ENCODE measurements around the gene LRMDA. TPM values are rescaled to one million over a fixed set of nuclear protein-coding genes. Genes with fewer than 3 reads are reported as not detected.

LRMDA gene
- total and polyA plus RNA-seq, 2 of the 8 experiments (the other 6 are each of a cell fraction or from before 2014, with no cell fraction given), result 0.86 to 2.8 TPM

DNA sequence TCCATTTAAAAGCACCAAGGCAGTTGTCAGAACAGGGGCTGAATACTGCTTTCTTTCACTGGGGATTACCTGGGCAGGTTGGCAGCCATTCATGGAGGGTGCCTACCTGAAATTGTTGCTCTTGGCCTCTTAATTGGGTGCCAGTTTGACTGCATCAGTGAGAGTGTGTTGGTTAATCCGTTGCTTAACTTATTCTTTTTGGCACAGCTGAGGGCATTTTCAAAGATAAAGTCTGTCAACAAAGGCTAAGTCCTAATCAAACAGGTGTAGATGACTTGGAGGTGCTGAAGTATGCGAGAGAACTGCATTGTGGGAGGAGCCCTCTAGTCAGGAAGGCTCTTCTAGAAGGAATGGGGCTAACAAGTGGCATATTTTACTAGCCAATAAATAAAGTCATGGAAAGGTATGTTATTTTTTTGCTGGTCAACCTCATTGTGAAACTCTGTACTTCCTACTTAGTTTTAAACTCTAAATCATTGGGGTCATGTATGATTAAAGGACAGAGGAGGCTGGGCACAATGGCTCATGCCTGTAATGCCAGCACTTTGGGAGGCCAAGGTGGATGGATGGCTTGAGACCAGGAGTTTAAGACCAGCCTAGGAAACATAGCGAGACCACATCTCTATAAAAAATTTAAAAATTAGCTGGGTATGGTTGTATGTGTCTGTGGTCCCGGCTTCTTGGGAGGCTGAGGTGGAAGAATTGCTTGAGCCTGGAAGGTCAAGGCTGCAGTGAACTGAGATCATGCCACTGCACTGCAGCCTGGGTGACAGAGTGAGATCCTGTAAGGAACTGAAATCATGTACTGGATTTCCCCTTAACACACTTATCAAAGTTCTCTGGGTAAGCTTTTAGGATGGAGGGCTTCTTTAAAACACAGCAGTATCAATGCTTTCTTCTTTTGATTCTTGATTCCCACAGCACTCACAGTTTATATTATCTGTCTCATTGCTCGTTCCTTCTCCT is 134.1 kb downstream of the LRMDA start (continued):
- TF ChIP-seq, protein P1, sequence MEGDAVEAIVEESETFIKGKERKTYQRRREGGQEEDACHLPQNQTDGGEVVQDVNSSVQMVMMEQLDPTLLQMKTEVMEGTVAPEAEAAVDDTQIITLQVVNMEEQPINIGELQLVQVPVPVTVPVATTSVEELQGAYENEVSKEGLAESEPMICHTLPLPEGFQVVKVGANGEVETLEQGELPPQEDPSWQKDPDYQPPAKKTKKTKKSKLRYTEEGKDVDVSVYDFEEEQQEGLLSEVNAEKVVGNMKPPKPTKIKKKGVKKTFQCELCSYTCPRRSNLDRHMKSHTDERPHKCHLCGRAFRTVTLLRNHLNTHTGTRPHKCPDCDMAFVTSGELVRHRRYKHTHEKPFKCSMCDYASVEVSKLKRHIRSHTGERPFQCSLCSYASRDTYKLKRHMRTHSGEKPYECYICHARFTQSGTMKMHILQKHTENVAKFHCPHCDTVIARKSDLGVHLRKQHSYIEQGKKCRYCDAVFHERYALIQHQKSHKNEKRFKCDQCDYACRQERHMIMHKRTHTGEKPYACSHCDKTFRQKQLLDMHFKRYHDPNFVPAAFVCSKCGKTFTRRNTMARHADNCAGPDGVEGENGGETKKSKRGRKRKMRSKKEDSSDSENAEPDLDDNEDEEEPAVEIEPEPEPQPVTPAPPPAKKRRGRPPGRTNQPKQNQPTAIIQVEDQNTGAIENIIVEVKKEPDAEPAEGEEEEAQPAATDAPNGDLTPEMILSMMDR (IDR thresholded peaks at IDR 0.05; ENCODE audit: control extremely low read depth in 1 of 3, insufficient read depth in 1 of 3, low read depth in 1 of 3, low read length in 3 of 3), result no peak
- TF ChIP-seq EGR1 (IDR thresholded peaks at IDR 0.05; ENCODE audit: borderline replicate concordance, low read depth, low read length) (no peak), POU5F1 (IDR thresholded peaks at IDR 0.05; ENCODE audit: low read depth, low read length) (no peak), SUZ12 (IDR thresholded peaks at IDR 0.05; ENCODE audit: low read length) (no peak), SP1 (IDR thresholded peaks at IDR 0.05; ENCODE audit: low read depth, low read length) (no peak), CBX5 (IDR thresholded peaks at IDR 0.05; ENCODE audit: low read depth, low read length) (no peak)
- TF ChIP-seq, protein P2, sequence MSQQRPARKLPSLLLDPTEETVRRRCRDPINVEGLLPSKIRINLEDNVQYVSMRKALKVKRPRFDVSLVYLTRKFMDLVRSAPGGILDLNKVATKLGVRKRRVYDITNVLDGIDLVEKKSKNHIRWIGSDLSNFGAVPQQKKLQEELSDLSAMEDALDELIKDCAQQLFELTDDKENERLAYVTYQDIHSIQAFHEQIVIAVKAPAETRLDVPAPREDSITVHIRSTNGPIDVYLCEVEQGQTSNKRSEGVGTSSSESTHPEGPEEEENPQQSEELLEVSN (IDR thresholded peaks at IDR 0.05), result no peak
